HG02870 (cell line): ENCODE data around the gene PGAP1.

ENCODE experiments used
- ATAC-seq: cut with Tn5 transposase; IDR thresholded peaks from one replicate; pipeline ENCODE4 v1.9.1; 2021; ENCODE audit warnings: mild to moderate bottlenecking, moderate library complexity; ENCODE audit not compliant: unreplicated experiment

Gene PGAP1

DNA sequence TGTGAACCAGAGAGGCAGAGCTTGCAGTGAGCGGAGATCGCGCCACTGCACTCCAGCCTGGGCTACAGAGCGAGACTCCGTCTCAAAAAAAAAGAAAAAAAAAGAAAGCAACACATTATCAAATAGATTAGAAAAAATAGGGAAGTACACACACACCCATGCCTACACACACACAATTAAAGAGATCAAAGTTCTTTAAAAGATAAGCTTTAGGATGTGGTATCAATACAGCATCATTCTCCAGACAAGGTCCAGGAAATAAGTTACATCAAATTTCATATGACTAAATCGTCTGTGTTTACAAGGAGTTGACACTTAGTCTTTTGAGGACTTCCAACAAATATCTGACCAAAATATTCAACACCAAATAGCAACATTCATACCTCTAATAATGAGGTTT is 25.7 kb downstream of the PGAP1 start:
- no peak for ATAC-seq

DNA sequence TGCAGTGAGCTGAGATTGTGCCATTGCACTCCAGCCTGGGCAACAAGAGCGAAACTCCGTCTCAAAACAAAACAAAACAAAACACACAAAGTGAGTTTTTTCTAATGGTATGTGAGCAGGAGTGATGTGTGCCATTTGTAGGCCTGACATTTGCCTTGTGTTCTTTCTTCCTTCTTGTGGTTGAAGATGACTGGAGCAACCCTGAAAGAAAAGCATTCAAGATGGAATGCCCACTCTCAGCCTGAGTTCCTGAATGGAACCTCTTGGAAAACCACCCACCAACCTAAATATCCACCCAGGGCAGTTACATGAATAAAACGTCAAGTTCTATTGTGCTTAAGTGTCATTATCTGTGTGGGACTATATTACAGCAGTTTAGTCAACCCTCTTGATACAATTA is 26.5 kb downstream of the PGAP1 start:
- ATAC-seq: no peak

DNA sequence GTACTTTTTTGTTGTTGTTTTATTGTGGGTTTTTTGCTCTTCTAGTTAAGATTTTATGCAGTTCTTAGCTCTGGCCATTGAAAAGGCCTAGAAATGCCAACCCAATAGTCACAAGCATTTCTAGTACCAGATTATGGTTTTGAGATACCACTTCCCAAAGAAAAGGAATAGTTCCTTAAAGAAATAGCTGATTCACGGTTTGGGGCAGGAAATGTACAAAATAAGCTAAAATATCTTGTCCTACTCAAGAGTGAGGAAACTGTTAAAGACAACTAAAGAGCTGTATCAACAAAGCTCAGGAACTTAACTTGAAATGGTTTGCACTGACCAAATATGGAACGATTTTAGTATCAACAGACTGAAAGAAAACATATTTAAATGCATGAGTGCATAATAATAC is 35.4 kb downstream of the PGAP1 start:
- ATAC-seq: no peak

DNA sequence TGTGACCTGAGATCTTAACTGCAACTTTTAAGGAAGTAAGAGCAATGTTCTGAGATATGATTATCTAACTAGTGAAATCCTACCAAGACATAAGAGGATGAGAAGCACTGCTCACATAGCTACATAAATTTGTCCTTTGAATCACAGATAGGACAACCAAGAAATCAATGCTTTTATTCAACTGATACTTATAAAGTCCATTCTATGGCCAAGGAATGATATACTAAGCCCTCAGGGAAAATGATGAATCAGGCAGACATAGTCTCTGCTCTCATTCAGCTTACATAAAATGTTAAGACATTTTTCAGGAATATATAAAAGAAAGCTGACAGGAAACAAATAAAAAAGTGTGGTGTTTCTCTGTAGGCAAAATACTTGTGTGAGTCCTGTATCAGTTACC is 39.1 kb downstream of the PGAP1 start:
- ATAC-seq: no peak

DNA sequence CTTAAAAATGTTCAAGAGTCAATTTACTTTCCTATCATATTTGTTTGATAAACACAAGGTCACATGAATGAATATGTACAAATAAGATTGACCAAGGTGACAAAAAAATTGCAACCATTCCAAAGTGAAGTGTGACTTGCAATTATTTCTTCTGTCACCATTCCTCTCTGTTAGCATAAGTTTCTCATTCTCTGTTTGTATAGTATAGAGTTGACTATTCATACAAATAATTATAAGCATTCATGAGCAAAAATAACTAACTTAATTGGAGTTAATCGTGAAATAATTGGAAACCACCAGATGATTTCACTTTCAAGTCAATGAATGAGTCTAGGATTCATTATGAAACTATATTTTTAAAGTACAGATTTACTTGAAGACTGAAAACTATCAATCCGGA is 42.1 kb downstream of the PGAP1 start:
- ATAC-seq: no peak

DNA sequence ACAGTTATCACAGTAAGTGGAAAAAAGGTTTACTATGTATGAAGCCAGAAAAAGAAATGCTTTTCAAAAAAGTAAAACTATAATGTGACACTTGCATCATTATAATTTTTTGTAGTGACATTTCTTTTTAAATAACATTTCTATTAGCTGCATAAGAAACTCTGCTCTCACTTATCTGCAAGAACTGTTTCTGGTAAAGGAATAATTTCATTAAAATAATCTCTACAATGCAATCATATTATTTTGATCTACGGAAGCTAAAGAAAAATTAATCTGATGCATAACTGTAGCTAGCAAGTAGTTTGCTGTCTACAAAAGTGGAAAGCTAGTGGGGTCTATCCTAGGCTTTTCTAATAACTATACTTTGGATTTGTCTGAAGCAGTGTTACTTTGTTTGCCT is 50.1 kb downstream of the PGAP1 start:
- no peak for ATAC-seq

DNA sequence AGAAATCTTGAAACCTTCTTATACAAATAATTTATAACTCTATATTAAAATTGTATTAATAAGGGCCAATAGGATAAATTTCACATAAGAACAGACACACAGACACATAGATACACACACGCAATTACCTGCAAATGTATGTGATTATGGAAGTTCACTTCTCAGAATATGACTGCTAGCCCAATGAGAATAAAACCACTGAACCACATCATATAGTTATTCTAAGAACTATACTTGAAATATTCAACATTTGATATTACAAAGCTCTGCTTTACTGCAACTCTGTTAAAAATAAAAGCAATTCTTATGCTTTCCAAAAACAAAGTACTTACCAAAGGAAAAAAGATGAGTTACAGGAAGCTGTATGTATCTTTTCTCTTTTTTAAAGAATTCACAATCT is 51.1 kb downstream of the PGAP1 start:
- no peak for ATAC-seq

DNA sequence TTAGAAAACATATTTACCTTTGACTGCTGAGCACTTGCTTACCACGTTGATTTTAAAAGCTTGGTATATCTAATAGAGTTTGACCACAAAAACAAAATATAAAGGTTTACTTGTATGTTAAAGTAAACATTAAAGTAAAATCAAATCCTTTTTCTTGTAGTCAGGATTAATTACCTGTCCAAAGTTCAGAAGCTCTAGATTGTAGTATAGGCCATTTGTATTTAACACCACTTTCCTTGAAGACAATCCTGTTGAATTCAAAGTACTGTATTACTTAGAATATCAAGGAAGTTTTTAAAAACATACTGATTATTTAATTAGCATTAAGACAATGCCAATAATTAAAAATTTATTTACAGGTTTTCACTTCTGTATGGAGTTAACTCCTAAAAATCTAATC is 53.0 kb downstream of the PGAP1 start:
- ATAC-seq: no peak

DNA sequence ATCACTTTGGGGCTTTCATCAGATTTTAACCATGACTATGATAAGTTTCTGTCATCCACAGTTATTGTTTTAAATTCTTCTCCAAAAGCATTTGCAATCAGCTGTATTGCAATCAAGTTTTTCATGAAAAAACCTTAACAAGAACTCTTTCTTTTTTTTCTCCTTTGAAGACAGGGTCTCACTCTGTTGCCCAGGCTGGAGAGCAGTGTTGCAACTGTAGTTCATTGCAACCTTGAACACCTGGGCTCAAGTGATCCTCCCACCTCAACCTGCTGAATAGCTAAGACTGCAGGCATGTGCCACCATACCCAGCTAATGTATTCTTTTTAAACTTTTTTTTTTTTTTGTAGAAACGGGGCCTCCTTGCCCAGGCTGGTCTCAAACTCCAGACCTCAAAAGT is 71.9 kb downstream of the PGAP1 start:
- ATAC-seq: no peak

DNA sequence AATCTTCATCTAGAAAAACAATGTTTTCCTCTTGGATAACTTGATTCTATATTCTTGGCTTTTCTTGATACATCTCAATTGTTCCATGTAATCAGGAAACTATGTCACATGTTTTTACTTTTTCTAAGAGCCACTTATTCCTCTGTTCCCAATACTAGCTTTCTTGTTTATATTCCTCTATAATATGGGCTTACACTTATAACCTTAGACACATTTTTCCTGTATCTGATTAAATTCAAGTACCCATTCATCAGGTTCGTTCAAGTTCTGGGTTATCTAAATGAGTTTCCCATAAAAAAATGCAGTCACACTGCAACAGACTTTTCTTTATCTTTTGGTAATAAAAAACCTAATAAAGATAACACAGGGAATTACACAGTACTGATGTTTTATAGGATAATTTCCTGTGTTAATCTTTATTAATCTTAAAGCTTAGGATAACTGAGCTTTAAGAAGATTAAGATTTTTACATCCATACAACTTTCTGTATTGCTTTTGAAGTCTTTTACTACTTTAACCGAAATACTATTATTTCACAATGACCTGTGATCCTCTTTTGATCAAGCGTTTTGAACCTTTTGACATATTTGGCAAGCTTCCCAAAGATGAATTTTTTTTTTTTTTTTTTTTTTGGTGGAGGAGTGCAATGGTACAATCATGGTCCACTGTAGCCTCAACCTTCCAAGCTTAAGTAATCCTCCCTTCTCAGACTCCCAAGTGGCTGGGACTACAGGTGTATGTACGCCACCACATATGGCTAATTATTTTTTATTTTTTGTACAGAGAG is 73.0 kb downstream of the PGAP1 start:
- ATAC-seq: no peak

DNA sequence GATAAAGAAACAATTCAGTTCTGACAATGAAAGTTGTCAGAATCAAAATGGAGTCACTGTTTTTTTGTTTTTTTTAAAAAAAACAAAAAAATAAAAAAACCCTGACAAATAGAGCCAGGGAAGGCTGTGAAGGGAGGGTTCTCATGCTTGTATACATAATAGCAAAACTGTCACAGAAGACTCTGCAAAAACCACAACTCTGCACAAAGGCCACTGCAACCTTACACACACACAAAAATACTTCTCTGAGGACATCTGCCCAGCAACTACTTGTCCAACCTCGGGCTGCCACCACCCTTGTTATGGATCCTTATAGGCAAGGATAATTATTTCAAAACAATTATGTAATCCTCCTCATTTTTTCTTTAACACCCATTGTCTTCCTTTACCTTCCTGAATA is 75.4 kb downstream of the PGAP1 start:
- no peak for ATAC-seq

DNA sequence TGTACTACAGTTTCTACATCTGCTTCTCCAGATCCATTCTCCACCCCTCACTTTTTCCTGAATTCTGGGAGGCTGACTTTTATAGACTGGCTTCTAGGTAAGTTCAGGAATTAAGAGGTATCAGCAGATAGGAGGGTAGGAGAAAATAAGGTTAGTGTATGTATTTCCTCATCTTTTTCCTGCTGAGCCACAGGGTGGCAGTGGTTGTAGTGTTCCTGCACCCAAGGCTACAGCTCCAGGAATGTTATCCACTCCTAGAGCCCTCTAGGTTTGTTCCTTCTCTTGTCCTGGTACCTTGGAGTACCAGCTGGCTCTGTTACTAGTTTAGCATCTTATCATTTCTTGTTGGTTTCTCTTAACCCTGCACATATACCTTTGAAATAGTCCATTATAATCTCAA is 76.6 kb downstream of the PGAP1 start:
- ATAC-seq: no peak

DNA sequence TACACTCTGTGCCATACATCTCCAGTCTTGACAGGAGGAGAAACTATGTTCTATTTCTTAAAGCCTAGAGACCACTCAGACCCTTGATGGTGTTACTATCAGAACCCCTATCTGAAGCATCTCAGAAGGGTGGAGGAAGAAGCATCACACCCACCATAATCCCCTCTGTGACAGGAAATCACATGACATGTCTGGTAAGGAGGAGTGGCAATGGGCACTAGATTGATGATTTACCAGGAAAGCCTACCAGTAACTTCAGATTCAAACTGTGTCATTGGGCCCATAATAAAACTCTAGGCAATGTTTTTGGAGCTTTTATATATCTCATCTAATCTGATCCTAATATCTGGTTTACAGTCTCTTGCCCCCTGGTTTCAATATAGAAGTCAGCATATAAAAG is 80.2 kb downstream of the PGAP1 start:
- ATAC-seq: no peak

DNA sequence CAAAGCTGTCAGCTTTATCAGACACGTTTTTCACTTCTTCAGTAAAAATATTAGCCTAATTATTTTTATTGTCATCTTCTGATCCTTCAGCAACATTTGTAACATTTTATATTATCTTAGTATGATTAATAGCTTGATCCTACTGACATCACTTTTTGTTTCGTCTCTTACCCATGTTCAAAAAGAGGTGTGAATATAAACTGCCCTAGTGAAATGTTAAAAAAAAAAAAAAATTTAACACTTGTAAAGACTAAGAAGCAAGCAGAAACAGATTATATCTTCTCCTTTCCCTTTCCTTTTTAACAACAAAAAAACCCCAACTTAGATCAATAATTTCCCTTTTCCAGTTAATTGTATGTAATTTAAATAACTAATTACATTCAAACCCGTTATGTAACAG is 81.1 kb downstream of the PGAP1 start:
- no peak for ATAC-seq

DNA sequence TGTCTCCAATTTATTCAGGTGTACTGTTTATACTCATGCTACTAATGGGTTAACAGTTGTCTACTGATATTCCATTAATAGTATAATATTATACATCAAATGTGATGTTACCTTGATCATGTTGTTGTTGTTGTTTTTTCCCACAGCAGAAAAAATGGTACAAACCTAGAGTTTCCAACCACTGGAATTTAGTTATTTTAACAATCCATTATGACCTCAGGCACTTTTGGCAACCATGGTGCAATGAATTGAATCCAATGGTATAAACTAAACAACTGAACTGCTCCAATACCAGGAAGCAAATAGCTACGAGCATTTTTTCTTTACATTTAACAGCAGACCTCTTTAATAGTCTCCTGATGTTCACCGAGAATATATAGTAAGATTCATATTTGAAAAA is 86.3 kb downstream of the PGAP1 start:
- ATAC-seq: no peak

DNA sequence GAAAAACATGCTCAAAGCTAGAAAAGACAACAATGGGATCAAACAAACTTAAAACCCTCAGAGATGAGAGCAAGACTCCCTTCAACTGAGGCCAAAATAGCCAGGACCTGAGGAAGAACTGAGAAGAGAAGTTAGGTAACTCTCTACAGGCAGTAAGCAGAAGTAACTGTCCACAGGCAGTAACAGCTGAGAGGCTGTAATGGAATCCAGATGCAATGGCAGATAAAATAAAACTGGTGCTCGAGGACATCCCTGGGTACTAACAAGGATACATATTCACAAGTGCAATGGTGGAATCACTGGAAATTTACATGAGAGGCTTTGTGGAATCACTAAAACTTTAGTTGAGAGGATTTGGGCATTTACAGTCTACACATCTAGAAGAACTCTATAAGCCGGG is 86.9 kb downstream of the PGAP1 start:
- no peak for ATAC-seq

DNA sequence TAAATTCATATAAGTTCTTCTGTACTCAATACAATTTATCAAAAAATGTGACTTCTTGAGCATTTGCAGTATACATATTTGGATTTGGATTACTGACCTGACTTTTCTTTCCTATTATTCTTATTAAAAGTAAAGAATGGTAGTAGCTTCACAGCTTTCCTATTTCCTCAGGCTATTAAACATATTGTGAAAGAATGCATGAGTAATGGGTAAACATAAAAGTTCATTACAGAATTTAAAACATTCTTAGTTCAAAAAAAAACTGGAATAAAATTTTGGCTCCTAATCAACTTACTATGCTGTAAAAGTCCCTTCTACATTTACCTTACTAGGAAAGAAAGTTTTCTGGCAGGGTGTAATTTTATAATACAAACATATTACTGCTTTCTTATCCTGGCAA is 90.1 kb downstream of the PGAP1 start:
- ATAC-seq: no peak

DNA sequence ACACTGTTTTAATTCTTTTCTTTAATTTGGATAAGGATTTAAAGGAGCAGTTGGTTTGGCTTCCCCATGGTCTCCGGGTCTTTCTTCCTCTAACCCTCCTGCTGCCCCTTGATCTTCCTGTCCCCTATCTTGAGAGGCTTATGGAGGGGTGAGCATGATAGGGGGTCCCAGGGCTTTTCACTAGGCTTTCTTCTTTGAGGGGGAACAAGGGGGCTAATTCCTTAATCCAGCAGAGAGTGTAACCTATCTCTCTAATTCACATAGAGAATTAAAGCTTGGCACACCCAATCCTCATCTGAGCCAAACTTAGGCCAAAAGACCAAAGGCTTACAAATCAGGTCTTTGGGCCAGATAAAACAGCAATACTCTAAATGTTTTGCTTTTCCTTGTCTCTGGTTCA is 95.8 kb downstream of the PGAP1 start:
- ATAC-seq: no peak

DNA sequence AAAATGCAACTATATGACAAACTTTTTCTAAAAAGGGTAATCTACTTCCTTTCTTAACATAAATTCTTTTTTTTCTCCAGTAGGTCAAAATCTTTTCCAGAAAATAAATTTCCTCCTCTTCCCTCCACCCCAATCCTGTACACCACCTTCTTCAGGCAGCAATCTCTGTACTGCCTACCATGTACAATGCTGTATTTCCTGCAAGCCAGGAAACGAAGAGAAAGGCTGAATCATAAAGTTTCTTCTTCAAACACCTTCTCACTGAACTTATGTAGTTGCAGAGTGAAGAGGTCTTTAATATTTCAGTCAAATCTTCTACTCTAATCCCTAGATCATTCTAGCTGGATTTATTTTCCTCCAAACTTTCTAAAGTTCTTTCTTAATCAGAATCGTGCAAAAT is 99.2 kb downstream of the PGAP1 start:
- ATAC-seq: no peak

DNA sequence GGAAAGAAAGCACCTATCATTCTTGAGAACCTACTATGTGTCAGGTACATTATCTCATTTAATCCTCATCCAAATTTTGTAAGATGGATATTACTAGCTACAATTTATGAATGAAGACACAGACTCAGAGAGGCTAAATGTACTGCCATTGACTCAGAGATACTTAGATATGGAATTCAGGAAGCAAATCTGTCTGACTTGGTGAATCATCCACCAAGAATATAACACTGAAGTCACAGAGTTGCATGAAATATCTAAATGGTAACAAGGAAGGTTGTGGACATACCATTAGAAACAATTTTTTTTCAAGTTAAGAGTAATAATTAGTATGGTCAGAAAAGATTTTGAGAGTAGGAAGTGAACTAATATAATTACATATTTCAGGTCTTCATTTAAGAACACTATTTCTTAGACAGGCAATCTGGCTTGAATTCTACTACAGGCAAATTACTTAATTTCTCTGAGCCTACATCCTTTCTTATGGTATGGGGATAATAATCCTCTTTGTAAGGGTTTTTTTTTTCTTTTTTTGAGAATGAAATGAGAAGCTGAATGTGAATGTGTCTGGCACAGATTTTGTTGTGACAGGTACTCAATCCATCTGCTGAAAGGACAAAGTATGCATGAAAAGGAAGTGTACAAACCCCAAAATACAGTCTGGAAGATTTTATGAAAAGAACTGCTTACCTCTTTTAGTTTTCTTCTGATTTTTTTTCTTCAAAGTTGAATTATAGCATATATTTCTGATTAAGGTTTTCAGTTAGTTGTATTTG is 102.6 kb downstream of the PGAP1 start:
- no peak for ATAC-seq

DNA sequence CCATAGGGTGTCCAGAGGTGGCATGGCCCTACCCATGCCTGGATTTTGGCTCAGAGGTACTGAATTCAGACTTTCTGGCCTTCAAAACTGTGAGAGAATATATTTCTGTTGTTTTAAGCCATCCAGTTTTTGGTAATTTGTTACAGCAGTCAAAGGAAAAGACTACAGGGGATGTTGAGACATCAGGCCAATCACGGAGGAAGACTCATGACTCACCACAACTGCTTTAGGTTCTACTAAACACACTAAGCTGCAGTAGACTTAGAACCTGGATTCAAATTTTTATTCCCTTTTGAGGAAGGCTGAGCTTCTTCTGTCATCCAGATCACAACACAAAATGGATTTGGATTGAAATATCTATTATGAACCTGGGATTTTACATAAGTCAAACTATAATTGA is 105.3 kb downstream of the PGAP1 start:
- no peak for ATAC-seq

DNA sequence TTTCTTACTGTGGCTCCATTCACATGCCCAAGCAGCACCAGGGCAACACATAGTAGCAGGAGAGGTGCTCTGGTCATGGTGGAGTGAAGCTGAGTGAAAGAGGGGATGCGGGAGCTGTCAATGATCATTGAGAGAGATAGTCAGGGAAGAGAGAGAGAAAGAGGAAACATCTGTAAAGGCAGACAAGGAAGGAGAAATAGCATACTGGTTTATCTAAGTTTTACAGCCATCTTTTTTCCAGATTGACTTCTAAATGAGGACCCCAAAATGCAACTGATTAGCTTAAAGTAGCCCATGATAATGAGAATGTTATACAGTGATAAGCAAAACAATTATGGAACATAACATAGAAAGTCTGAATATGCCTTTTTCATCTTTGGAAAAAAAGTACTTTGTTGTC is 117.2 kb downstream of the PGAP1 start, which contains the start of gene C2orf66:
Gene C2orf66 (minus strand): TSS at position 96 of the 400 bp plus-strand sequence. CDS start 19 bp downstream, at position 77.
- no peak for ATAC-seq
